NB4 (cell line): ENCODE results near the gene IQCC.

ENCODE experiments used
- DNase-seq: peaks from one replicate; pipeline ENCODE4 v3.0.0; 2010; ENCODE audit warnings: low read depth
- H3K4me3 ChIP-seq: one replicate; pipeline ENCODE4 v1.5.1; 2011; ENCODE audit warnings: mild to moderate bottlenecking, low read depth, low read length, moderate library complexity
- CTCF ChIP-seq: IDR thresholded peaks from one replicate; pipeline ENCODE4 v1.5.1; 2012; ENCODE audit warnings: low read depth, low read length
- MYC ChIP-seq: IDR thresholded peaks from 2 replicates; pipeline ENCODE4 v1.6.1; 2011; ENCODE audit warnings: low read depth, low read length
- POLR2A ChIP-seq: IDR thresholded peaks from 2 replicates; pipeline ENCODE4 v1.6.1; 2011; ENCODE audit warnings: mild to moderate bottlenecking; ENCODE audit not compliant: insufficient read length; ENCODE audit errors: extremely low read depth
- TF ChIP-seq, protein P1 (sequence below): IDR thresholded peaks from 2 replicates; pipeline ENCODE4 v1.6.1; 2011; ENCODE audit warnings: low read depth, low read length

The IQCC gene

GRCh38 chr1:32228771-32229170 lies 23.3 kb downstream of the IQCC start:
- TF ChIP-seq CTCF (no peak), MYC (no peak)
- DNase-seq, result no peak
- H3K4me3 ChIP-seq, result no peak overlapping the region

DNA sequence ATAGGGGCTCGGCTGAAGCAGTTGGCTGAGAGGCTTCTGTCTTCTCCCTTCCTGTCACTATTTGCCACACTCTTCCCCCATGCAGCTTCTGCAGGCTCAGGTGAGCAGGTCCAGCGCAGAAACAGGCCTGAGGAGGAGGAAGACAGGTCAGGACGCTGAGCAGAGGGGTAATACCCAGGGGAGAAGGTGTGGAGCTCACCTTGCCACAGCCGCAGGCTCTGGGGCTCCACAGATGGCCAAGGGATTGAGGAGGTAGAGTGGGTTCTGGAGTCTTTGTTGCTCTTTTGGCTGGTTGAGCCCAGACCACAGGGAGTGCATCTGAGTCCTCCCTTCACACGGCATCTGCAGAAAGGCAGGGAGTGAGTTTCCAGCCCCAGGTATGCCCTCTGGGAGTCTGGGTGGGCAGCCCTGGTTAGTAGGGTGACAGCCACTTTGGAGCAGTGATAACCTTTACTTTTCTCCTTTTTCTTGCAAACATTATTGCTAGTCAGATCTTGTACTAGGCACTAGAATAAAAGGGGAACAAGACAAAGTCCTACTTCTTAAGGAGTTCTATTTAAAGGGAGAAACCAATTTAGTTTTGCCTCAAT lies 26.5 kb downstream of the IQCC start:
- TF ChIP-seq MYC, result no peak
- TF ChIP-seq POLR2A, result no peak
- no peak for TF ChIP-seq CTCF
- TF ChIP-seq, protein P1, sequence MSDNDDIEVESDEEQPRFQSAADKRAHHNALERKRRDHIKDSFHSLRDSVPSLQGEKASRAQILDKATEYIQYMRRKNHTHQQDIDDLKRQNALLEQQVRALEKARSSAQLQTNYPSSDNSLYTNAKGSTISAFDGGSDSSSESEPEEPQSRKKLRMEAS, result no peak
- H3K4me3 ChIP-seq, result no peak overlapping the region
- no peak for DNase-seq

DNA sequence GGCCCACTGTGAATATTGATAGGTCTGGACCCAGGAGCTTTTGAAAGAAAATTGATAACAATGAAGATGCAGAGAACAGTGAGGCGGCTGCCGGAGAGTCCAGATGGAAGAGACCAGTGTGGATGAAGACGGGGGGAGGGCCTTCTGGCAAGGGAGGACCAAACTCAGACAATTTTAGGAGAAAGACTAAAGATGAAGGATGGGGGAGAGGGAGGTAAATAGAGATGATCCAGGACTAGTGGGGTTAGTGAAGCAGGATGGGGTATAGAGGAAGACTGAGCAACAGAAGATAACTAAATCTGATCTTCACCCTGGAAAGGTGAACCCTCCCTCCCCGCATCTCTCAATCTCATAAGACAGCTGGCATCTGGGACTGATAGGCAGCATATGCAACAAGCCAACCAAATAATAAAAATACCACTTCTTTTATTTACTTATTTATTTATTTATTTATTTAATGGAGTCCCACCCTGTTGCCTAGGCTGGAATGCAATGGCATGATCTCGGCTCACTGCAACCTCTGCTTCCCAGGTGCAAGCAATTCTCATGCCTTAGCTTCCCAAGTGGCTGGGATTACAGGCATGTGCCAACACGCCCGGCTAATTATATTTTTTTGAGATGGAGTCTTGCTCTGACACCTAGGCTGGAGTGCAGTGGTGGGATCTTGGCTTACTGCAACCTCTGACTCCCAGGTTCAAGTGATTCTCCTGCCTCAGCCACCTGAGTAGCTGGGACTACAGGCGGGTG lies 27.3 kb downstream of the IQCC start:
- no peak for DNase-seq
- TF ChIP-seq POLR2A, result no peak
- no peak for TF ChIP-seq CTCF
- no peak for TF ChIP-seq MYC
- TF ChIP-seq, protein P1, result no peak
- H3K4me3 ChIP-seq, result no peak overlapping the region

- H3K4me3 ChIP-seq, result no peak overlapping the region
- TF ChIP-seq, protein P1, result no peak
- TF ChIP-seq POLR2A, result no peak
- TF ChIP-seq CTCF, result no peak
- TF ChIP-seq MYC, result no peak
- DNase-seq, result no peak
Observed at GRCh38 chr1:32234792-32235191, 29.3 kb downstream of the IQCC start.

DNA sequence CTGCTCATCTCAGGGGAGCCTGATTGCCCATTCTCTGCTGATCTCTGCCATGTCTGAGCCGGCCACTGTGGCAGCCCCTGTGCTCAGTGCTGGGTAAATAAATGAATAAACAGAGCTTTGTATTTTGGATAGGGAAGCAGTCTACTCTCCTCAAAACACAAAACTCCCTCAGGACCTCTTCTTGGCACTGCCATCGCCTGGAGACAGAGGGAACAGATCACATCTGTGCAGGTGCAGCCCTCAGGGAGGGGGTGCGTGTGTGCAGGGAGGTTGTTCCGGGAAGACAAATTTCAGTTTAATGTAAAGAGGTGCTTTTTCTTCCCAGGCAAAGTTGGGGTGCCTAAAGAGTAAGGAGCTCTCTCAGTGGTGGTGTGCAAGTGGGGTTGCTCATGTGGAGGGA lies 33.9 kb downstream of the IQCC start:
- H3K4me3 ChIP-seq, result no peak overlapping the region
- DNase-seq, result no peak
- TF ChIP-seq POLR2A, result no peak
- TF ChIP-seq, protein P1, result no peak

- TF ChIP-seq MYC (no peak), CTCF (no peak), POLR2A (no peak)
- TF ChIP-seq, protein P1, result no peak
- H3K4me3 ChIP-seq, result no peak overlapping the region
- DNase-seq, result no peak
Observed at GRCh38 chr1:32239790-32240139, 34.3 kb downstream of the IQCC start.
